GM19463 (cell line): ENCODE data around the gene MOCS2.

ENCODE experiments used
- ATAC-seq: cut with Tn5 transposase; IDR thresholded peaks from one replicate; pipeline ENCODE4 v1.9.1; 2021; ENCODE audit warnings: mild to moderate bottlenecking, moderate library complexity; ENCODE audit not compliant: unreplicated experiment

Gene MOCS2

GRCh38 chr5:53095931-53096525 lies 13.5 kb downstream of the MOCS2 start:
- peak; percentile 76 for ATAC-seq

GRCh38 chr5:53095217-53095616 lies 14.3 kb downstream of the MOCS2 start:
- ATAC-seq = no peak

- ATAC-seq = no peak
Observed at GRCh38 chr5:53092242-53092641, 17.3 kb downstream of the MOCS2 start.

GRCh38 chr5:53091289-53091688 lies 18.3 kb downstream of the MOCS2 start:
- no peak for ATAC-seq

GRCh38 chr5:53090229-53090628 lies 19.3 kb downstream of the MOCS2 start:
- ATAC-seq = no peak

GRCh38 chr5:53089481-53089991 lies 20.0 kb downstream of the MOCS2 start:
- peak; percentile 92 for ATAC-seq

- ATAC-seq = no peak
Observed at GRCh38 chr5:53087621-53088121, 21.9 kb downstream of the MOCS2 start.

- ATAC-seq = no peak
Observed at GRCh38 chr5:53087171-53087570, 22.4 kb downstream of the MOCS2 start.

GRCh38 chr5:53084546-53085255 lies 24.9 kb downstream of the MOCS2 start:
- ATAC-seq = no peak

GRCh38 chr5:53083927-53084326 lies 25.6 kb downstream of the MOCS2 start:
- ATAC-seq = no peak

GRCh38 chr5:53080271-53080670 lies 29.3 kb downstream of the MOCS2 start:
- ATAC-seq = no peak

GRCh38 chr5:53076014-53076583 lies 33.5 kb downstream of the MOCS2 start:
- no peak for ATAC-seq

- no peak for ATAC-seq
Observed at GRCh38 chr5:53073348-53073747, 36.2 kb downstream of the MOCS2 start.

GRCh38 chr5:53071738-53072137 lies 37.8 kb downstream of the MOCS2 start:
- no peak for ATAC-seq

- ATAC-seq = no peak
Observed at GRCh38 chr5:53071298-53071697, 38.3 kb downstream of the MOCS2 start.

- peak; percentile 54 for ATAC-seq
Observed at GRCh38 chr5:53069626-53070025, 39.9 kb downstream of the MOCS2 start.

GRCh38 chr5:53068291-53068836 lies 41.2 kb downstream of the MOCS2 start:
- no peak for ATAC-seq

GRCh38 chr5:53067641-53068040 lies 41.9 kb downstream of the MOCS2 start:
- ATAC-seq = no peak

GRCh38 chr5:53066088-53066487 lies 43.5 kb downstream of the MOCS2 start:
- ATAC-seq = no peak

- ATAC-seq = no peak
Observed at GRCh38 chr5:53063791-53064190, 45.8 kb downstream of the MOCS2 start.

GRCh38 chr5:53063176-53063575 lies 46.4 kb downstream of the MOCS2 start:
- no peak for ATAC-seq

- no peak for ATAC-seq
Observed at GRCh38 chr5:53059281-53059680, 50.3 kb downstream of the MOCS2 start.
